SH-SY5Y (cell line): Measurements from ENCODE around the gene EIF4G3.

Experiments
- GATA2 ChIP-seq: IDR thresholded peaks from 2 replicates; pipeline ENCODE4 v1.6.1; 2011; ENCODE audit warnings: mild to moderate bottlenecking, low read depth, low read length
- GATA3 ChIP-seq: IDR thresholded peaks from 2 replicates; pipeline ENCODE4 v1.6.1; 2011; ENCODE audit warnings: low read depth, mild to moderate bottlenecking, low read length, moderate library complexity

EIF4G3 gene

DNA sequence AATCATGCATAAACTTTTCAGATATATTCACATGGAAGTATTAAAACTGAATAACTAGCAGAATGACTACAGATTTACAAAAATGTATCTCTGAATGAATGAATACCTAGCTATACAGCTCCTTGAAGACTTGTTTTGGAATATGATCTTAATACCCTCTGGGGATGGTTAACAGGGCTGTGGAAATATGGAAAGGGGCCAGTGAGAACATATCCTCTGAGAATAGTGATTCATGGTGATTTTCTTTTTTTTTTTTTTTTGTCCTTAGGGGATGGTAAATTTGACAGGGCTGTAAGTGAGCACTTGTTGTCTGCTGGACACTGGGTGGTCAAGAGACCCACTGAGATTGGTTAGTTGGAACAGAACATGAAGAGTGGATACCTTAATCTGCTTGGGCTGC is 308.9 kb downstream of the EIF4G3 start:
- no peak for TF ChIP-seq GATA3
- TF ChIP-seq GATA2 = no peak

DNA sequence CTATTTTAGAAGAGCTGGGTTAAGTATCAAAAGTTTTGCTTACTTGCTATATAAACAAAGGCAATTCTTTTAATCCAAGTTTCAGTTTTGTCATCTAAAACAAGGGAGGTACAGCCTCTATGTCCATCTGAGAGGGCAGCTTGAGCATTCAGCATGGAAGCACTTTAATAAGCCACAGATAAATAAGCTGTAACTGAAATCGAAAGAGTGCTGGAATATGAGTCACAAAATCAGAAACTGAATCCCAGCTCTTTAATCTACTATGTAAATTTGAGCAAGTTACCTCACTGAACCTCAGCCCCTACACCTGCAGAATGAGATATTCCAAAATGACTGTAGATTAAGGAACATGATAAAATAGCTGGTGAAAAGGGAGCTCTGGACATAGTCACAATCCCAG is 309.6 kb downstream of the EIF4G3 start:
- no peak for TF ChIP-seq GATA2
- no peak for TF ChIP-seq GATA3

DNA sequence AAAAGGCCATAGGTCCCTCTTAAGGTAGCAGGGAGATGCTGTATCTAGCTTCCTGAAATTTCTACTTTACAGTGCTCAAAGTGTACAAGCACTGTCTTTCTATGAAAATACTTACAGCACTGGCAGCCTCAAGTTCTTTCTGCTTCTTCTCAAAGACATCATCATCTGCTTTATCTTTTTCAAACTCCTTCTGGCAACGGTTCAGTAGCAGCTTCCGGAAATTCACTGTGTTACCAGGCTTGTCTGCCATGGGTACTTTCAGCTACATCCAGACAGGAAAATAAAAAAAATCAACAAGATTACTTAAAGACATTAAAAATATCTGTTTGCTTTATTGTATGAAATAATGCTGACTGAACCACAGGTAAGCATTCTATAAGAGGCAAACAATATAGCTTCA is 311.7 kb downstream of the EIF4G3 start:
- no peak for TF ChIP-seq GATA2
- TF ChIP-seq GATA3 = no peak

DNA sequence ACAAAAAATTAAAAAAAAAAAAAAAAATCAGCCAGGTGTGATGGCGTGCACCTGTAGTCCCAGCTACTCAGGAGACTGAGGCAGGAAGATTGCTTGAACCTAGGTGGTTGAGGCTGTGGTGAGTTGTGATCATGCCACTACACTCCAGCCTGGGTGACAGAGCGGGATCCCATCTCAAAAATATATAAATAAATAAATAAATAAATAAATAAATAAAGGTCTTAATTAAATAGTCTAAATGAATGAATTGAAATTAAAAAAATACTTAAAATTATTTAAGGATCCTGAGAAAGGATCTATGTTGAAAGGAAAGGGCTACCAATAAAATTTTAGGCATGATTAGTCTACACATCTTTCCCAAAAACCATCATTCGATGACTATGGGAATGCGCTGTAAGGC is 322.2 kb downstream of the EIF4G3 start:
- TF ChIP-seq GATA3 (no peak), GATA2 (no peak)

DNA sequence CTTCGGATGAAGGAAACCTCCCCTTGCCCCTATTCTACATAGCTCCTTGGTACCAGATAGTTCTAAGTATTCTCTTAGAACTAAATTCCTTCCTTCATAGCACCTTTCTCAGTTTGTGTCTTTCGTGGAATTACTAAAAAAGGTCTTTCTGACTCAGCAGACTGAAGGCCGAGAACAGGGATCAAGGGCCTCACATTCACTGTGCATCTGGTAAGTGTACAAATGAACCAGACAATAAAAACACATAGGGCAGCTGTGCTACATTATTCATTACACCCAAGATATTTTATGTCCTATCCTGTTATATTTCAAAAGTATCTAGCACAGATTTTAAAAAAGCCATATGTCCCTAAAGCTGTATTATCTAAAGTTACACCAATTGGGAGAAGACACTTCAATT is 326.7 kb downstream of the EIF4G3 start:
- TF ChIP-seq GATA2 (no peak), GATA3 (no peak)

DNA sequence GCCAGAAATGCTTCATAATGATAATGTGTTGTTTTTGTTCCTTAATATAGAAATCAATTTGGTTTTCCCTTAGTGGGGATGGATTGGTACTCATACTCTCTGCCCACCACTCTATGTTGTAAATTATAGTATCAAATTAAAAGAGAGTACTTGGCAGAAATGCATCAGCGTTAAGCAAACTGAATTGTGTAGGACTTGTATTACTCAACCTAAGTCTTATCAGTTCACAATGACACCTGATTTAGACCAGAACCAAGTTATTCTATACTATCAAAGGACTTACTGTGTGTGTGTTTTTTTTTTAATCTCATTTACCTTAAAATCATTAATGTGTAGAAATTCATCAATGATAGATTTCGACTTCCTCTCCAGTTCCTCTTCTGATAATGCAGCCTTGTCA is 327.6 kb downstream of the EIF4G3 start:
- TF ChIP-seq GATA2 (no peak), GATA3 (no peak)

DNA sequence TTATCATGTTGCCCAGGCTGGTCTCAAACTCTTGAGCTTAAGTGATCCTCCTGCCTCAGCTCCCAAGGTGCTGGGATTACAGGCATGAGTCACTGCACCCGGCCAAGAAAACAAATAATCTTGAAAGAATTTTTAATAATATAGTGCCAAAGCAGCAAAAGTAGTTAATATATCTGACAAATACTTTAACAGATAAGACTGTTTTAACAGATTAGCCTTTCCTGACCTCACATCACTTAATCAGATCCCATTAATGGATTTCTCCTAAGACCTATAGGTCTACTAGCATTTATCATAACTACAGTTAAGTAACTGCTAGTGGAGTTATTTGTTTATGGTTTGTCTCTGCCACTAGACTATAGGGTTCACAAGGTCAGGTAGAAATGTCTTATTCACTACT is 328.5 kb downstream of the EIF4G3 start:
- TF ChIP-seq GATA2 (no peak), GATA3 (no peak)

DNA sequence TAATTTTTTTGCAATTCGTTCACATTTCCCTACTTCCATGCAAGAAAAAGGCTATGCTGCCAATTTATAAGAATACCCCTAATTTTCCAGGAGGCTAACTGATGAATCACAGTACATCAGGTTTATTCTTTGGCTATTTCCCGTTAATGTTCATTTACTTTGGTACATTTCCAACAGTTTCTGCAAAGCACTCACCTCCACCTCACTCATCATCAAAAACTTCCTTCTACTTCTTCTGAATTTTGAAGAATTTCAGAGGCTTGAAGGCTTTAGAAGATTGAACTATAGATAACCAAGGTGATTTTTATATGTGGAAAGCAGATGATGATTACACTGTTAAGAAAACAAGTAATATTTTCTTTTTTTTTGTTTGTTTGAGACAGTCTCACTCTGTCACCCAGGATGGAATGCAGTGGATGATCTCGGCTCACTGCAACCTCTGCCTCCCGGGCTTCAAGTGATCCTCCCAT is 329.1 kb downstream of the EIF4G3 start:
- no peak for TF ChIP-seq GATA2
- TF ChIP-seq GATA3 = no peak

DNA sequence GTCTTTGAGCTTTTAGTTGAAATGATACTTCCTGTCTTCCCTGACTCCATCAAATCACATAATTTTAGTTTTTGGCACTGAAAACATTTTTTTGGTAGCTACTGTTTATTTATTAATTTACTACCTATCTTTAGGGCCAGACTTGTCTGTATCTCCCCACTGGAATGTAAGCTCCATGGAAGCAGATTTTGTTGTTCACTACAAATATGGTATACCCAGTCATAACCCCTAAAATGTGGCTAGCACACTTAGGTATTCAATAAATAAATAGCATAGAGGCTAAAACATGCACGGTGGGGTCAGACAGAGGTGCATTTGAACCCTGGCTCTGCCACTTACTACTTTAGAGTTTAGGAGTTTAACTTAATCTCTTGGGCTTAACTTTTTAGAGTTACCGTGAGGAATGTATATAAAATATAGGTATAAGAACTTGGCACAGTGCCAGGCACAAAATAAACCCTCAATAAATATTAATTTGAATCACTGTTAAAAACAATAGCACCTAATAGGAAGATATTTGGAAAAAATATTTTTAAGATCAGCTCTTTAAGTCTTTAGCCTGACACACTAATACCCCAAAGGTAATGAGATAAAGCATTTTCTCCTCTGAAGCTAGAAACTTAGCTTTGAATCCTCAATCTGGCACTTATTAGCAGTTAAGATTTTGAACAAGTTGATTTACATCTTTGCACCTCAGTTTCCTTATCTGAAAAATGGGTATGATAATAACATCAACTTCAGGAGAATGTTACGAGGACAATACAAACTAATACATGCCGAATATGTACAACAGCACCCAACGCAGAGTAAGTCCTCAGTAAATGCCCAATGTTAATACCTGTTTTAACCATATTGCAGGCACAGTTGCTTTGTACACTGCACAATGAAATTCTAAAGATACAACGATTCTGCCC is 330.0 kb downstream of the EIF4G3 start:
- no peak for TF ChIP-seq GATA2

DNA sequence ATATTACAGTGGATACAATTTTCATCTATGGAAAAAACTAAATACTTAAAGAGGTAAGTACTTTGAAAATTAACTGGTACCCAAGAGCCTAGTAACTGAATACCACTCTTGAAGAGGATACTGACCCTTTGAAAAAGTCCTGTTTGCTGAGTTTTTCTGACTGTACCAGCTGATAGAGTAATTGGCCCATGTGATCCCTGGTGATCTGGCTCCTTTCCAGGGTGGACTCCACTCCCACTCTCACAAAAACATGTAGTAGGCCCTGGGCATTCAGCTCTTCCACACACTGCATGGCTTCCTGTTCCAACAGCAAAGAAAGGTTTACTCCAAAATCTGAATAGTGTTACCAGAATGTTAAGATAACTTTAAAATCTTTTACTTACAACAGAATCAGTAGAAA is 336.0 kb downstream of the EIF4G3 start:
- no peak for TF ChIP-seq GATA2
- no peak for TF ChIP-seq GATA3

DNA sequence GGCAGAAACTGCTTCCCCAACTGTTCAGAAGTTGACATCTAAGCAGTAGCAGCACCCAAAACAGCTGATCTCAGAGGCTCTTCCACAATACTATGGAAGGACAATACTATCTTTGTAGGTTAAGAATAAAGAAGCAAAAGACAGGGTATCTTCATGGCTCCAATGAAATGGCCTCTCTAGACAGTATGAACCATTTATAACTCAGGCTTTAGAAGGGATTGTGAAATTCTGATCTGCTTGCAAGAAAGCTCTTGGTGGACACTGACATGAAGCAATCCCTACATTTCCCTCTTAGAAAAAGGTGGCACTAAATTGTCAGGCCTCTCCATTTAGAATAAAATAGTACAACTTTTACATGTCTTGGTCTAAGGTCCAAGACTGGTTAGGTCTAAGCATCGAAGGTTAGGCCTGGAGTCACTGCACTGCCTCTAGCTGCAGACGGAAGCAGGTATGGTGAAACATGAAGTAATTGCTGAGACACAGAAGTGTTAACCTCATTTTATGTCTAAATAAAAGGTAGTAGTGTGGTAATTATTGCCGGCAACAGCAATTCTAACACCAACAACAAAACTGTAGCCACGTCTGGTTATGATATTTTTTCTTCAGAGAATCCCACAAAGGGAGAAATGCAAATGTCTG is 339.0 kb downstream of the EIF4G3 start:
- no peak for TF ChIP-seq GATA3
- no peak for TF ChIP-seq GATA2

DNA sequence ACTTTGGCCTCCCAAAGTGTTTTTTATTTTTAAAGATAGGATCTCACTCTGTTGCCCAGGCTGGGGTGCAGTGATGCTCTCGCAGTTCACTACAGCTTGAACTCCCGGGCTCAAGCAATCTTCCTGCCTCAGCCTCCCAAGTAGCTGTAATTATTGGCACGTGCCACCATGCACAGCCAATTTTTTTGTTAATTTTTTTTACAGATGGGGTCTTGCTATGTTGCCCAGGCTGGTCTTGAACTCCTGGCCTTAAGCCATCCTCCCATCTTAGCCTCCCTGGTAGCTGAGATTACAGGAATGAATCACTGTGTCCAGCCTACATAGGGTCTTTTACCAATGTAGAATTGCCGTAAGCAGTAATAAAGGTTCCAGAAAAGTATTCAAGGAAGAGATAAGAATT is 340.5 kb downstream of the EIF4G3 start:
- TF ChIP-seq GATA3 (no peak), GATA2 (no peak)

DNA sequence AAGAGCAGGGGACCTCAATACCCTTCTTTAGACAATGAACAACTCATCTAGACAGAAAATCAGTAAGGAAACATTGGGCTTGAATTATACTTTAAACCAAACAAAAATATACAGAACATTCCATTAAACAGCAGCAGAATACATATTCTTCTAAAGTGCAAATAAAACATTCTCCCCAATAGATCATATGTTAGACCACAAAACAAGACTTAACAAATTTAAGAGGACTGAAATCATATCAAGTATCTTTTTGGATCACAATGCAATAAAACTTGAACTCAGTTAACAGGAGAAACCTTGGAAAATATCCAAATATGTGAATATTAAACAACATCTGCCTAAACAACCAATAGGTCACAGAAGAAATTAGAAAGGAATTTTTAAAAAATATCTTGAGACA is 341.9 kb downstream of the EIF4G3 start:
- TF ChIP-seq GATA3 (no peak), GATA2 (no peak)

DNA sequence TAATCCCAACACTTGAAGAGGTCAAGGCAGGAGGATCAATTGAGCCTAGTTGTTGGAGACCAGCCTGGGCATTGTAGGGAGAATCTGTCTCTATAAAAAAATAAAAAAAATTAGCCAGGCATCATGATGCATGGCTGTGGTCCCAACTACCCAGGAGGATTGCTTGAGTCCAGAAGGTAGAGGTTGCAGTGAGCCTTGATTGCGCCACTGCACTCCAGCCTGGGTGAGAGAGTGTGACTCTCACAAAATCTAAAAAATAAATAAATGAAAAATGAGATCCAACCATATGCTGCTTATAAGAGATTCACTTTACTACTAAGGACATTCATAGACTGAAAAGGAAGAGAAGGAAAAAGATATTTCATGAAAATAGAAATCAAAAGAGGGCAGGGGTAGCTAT is 342.5 kb downstream of the EIF4G3 start:
- no peak for TF ChIP-seq GATA2
- TF ChIP-seq GATA3 = no peak

DNA sequence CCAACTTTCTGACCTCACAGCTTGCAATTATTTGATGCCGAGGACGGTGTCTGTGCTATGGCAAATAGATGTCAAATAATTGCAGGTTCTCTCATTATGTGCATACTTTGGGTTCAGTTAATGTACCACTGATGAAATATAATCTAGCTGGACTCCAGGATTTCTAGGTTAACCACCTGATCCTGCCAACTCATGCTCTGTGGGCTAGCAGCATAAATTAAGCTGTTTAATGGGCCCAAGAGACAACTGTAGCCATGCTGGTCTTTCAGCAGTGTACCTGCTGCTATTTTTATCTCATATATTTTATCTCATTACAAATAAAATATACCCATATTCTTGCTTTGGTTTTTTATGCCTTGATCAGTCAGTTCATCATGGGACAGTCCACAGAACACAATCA is 346.3 kb downstream of the EIF4G3 start:
- TF ChIP-seq GATA3 = no peak
- no peak for TF ChIP-seq GATA2
